Smooth muscle cell of the brain vasculature (primary cell): ENCODE measurements around the gene AP5S1.
A peak's percentile ranks its signal among the peaks of the same experiment; 100 is the strongest.
"Not testable (repeated sequence)": the region's sequence is repeated elsewhere in the genome, so short reads cannot be mapped to it uniquely, and the experiment has no call there.

Source experiments
- DNase-seq: peaks from one replicate; pipeline ENCODE4 v3.0.0-alpha.2; 2012; ENCODE audit warnings: low read depth, low spot score

Gene AP5S1

GRCh38 chr20:3842348-3842930 is 22.1 kb downstream of the AP5S1 start:
- DNase-seq, result no peak

- DNase-seq, result no peak
Observed at GRCh38 chr20:3843490-3843889, 23.1 kb downstream of the AP5S1 start.

DNA sequence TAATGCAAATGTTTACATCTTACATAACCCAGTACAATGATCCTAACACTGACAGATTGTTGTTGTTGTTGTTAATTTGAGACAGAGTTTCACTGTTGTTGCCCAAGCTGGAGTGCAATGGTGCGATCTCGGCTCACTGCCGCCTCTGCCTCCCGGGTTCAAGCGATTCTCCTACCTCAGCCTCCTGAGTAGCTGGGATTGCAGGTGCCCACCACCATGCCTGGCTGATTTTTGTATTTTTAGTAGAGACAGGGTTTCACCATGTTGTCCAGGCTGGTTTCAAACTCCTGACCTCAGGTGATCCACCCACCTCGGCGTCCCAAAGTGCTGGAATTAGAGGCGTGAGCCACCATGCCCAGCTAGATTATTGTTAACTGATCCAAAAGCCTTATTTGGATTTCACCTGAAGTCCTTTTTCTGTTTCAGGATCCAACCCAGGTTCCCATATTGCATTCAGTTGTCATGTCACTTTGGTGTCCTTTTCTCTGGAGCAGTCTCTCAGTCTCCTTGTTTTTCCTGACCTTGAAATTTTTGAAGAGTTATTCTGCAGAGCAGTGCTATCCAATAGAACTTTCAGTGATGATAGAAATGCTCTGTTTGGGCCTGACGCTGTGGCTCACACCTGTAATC is 23.8 kb downstream of the AP5S1 start:
- DNase-seq, result not testable (repeated sequence)

GRCh38 chr20:3846378-3846739 is 26.0 kb downstream of the AP5S1 start:
- DNase-seq, result no peak

DNA sequence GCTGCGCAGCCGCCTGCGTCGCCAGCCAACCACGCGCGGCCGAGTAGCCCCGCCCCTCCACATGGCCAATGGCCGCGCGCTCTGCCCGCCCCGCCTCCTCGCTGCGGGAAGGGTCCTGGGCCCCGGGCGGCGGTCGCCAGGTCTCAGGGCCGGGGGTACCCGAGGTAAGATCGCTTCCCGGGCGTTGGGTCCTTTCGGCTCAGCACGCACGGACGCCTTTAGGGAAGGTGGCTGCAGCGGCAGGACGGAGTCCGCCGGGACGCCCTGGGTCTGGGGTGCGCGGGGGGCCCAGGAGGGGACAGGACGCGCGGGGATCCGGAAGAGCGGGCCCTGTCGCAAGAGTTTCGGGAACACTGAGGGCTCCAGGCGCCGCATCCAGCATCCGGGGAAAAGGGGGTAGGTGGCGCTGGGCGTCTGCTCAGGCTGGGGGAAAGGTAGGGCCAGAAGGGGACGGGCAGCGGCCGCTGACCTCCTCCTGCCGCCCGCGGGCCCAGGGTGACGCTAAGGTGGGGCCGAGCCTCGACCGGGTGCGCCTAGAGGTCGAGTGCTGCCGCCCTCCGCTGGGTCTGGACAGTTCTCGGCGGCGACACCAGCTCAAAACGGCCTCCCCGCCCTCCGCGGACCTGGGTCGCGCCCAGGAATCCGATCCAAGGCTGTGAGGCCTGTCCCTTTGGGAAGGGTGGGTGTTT is 26.5 kb downstream of the AP5S1 start, which contains the start of gene MAVS:
MAVS (plus strand) TSS at position 95 of the 689 bp plus-strand sequence. CDS start 7,791 bp downstream, outside the sequence.
- peak; percentile 13 for DNase-seq

DNA sequence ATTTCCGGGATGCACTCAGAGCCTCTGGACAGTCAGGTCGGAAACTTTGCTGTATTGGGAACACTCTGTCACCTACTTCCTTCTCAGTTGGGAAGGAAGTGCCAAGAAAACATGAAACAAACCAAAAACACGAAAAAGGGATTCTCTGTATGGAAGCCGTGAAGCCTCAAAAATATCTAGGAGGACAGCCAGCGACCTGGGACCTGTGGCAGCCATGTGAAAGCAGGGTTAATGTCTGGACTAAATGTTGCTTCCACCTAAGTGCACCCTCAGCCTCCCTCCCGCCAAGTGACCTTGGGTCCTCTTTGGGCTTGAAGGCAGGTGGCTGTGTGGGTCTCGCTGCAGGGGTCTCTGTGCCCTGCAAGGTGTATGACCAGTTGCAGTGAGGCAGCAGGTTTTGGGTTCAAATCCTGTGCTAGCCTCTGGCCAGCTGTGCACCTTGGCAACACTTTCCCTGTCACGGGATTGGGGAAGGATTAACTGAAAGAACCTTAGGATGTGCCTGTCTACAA is 27.1 kb downstream of the AP5S1 start:
- DNase-seq, result no peak

- no peak for DNase-seq
Observed at GRCh38 chr20:3848565-3848964, 28.2 kb downstream of the AP5S1 start.

- no peak for DNase-seq
Observed at GRCh38 chr20:3854462-3854871, 34.1 kb downstream of the AP5S1 start.

- DNase-seq, result no peak
Observed at GRCh38 chr20:3857405-3857804, 37.1 kb downstream of the AP5S1 start.

- DNase-seq, result no peak
Observed at GRCh38 chr20:3858689-3859088, 38.3 kb downstream of the AP5S1 start.

DNA sequence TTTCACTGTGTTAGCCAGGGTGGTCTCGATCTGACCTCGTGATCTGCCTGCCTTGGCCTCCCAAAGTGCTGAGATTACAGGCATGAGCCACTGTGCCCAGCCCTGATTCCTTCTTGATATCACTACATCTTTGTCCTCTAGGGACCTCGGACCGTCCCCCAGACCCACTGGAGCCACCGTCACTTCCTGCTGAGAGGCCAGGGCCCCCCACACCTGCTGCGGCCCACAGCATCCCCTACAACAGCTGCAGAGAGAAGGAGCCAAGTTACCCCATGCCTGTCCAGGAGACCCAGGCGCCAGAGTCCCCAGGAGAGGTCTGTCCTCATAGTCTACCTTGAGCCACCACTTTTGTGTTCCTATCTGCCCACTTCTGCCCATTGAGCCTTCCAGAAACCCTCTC is 40.8 kb downstream of the AP5S1 start:
- DNase-seq, result no peak

- no peak for DNase-seq
Observed at GRCh38 chr20:3862333-3862732, 42.0 kb downstream of the AP5S1 start.

GRCh38 chr20:3863317-3863716 is 43.0 kb downstream of the AP5S1 start:
- no peak for DNase-seq

GRCh38 chr20:3864518-3864917 is 44.2 kb downstream of the AP5S1 start:
- DNase-seq, result no peak

DNA sequence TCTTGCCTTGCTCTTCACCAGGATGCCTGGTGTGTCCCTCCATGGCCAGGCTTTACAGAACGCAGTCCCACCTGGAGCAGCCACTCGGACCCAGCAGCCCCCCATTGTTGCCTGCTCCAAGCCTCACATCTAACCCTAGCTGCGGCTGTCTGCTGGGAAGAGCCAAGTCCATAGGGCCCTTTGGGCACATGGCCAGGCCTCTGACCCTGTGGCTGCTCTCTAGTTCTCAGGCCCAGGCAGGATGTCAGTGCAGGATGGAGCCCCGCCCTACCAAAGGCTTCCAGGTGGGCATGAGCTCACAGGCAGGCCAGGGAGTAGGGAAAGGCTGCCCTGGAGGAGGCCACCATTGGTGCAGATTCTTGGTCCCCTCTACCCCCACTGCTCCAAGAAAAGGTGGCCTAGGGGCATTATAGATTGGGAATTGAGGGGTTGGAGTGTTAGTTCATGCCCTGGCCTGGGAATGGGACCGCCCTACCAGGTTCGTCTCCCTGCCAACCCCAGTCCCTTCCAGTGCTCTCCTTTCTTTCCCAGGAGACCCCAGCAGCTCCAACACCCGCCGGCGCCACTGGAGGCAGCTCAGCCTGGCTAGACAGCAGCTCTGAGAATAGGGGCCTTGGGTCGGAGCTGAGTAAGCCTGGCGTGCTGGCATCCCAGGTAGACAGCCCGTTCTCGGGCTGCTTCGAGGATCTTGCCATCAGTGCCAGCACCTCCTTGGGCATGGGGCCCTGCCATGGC is 45.0 kb downstream of the AP5S1 start:
- DNase-seq, result no peak

DNA sequence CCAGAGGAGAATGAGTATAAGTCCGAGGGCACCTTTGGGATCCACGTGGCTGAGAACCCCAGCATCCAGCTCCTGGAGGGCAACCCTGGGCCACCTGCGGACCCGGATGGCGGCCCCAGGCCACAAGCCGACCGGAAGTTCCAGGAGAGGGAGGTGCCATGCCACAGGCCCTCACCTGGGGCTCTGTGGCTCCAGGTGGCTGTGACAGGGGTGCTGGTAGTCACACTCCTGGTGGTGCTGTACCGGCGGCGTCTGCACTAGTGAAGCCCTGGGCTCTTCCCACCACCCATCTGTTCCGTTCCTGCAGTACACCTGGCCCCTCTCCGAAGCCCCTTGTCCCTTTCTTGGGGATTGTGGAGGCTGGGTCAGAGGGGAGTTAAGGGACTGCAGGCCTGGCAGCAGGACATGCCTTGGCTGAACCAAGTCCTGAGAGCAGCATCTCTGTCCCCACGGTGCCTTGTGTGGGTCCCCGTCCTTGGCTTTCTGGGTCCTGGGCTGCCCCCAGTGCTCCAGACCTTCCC is 45.6 kb downstream of the AP5S1 start:
- DNase-seq, result no peak

DNA sequence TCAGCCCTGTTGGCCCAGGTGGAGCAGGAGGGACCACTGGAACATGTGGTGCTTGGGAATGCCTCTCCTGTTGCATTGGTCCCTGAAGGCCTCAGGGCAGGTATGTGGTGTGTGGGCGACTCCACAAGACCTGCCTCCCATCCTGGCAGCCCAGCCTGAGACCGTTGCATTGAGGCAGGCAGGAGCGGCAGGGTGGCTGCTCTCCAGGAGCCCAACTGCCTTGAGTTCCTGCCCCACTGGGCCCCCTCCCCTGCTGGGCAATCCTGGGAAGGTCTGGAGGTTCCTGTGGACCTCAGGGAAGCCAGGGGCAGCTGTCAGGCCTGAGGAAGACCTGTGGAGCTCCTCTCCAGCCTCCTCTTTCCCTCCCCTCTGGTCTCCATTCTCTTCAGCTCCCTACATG is 46.1 kb downstream of the AP5S1 start:
- no peak for DNase-seq

DNA sequence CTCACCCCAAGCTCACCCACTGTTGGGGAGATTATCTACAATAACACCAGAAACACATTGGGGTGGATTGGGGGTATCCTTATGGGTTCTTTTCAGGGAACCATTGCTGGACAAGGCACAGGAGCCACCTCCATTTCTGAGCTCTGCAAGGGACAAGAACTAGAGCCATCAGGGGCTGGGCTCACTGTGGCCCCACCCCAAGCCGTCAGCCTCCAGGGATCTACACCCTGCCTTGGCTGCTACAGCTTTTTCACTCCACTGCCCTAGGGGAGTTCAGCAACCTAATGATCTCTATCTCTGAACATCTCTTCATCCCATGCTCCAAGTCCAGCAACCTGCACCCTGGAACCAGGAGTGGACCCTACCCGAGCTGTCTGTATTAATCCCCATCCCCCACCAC is 47.5 kb downstream of the AP5S1 start:
- no peak for DNase-seq

DNA sequence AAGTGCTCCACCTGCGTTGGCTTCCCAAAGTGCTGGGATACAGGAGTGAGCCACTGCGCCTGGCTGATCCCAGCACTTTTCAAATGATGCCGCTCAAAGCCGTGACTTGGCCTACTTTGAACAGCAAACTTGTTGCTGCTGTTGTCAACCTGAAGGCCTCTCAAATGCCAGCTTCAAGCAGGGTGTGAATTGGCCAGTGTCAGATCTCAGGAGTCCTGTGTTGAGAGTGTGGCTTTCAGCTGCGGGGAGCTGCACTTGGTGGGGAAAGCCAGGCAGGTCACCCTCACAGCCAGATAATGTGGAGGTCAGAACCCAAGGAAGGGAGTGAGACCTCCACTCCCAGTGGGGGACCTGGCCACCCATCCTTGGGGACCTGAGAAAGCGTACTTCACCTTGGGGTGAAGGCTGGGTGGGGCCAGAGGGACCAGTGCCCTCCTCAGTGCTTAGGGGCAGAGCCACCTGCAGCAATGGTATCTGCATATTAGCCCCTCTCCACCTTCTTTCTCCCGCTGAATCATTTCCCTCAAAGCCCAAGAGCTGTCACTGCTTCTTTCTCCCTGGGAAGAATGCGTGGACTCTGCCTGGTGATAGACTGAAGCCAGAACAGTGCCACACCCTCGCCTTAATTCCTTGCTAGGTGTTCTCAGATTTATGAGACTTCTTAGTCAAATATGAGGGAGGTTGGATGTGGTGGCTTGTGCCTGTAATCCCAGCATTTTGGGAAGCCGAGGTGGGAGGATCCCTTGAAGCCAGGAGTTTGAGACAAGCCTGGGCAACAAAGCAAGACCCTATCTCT is 49.7 kb downstream of the AP5S1 start:
- no peak for DNase-seq

DNA sequence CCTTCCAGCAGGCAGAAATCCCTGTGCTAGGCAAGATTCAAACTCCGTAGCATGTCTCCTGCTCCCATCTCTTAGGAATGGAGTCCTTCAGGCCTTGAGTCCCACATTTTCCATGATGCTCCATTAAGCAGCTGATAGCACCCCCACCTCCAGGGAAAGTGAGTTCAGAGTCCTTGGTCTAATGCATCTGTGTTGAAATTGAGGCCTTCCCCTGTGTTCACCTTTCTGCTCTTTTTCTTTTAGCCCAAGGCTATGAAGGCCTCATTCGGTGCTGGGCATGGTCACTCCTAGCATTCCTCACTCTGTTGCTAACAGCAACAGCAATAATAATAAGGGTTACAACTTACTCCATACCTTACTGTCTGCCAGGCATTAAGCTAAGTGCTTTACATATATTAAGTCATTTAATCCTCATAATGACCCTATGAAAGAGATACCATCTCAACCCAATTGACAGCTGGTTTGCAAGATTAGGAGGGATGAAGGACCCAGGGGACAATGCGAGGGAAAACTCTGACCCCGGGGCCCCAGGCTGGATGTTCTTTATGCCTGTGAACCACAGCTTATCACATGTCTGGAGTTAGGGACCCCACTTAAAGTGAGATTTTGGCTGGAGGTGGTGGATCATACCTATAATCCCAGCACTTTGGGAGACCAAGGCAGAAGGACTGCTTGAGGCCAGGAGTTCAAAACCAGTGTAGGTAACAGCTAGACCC is 51.4 kb downstream of the AP5S1 start:
- DNase-seq, result no peak

DNA sequence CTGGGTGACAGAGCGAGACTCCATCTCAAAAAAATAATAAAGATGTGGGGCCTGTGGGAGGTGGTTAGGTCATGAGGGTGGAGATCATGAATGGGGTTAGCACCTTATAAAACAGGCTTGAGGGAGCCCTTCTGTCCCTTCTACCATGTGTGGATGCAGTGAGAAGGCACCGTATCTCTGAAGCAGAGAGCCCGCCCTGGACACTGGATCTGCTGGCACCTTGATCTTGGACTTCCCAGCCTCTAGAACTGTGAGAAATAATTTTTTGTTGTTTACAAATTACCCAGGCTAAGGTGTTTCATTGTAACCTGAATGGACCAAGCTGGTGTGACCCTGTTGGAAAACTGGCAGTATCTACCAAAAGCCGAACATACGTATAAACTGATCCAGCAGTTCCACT is 53.2 kb downstream of the AP5S1 start:
- no peak for DNase-seq
